Ishikawa (cell line): ENCODE results near the gene SV2C.

Source experiments
- CEBPB ChIP-seq: IDR thresholded peaks from 2 replicates; pipeline ENCODE4 v1.6.1; 2012
- CREB1 ChIP-seq: IDR thresholded peaks from 2 replicates; pipeline ENCODE4 v1.6.1; 2012; ENCODE audit warnings: low read depth
- EGR1 ChIP-seq: IDR thresholded peaks from 2 replicates; pipeline ENCODE4 v1.6.1; 2012
- EP300 ChIP-seq: IDR thresholded peaks from 2 replicates; pipeline ENCODE4 v1.6.1; 2012; ENCODE audit warnings: borderline replicate concordance
- FOXM1 ChIP-seq: IDR thresholded peaks from 2 replicates; pipeline ENCODE4 v1.6.1; 2012; ENCODE audit warnings: low read depth, borderline replicate concordance
- MAX ChIP-seq: IDR thresholded peaks from 2 replicates; pipeline ENCODE4 v1.6.1; 2012
- NFIC ChIP-seq: IDR thresholded peaks from 2 replicates; pipeline ENCODE4 v1.6.1; 2012
- RAD21 ChIP-seq: IDR thresholded peaks from 2 replicates; pipeline ENCODE4 v1.6.1; 2012; ENCODE audit warnings: low read depth
- REST ChIP-seq: IDR thresholded peaks from 2 replicates; pipeline ENCODE4 v1.6.1; 2012; ENCODE audit warnings: low read depth, mild to moderate bottlenecking
- TAF1 ChIP-seq: IDR thresholded peaks from 2 replicates; pipeline ENCODE4 v1.6.1; 2012; ENCODE audit warnings: low read depth, mild to moderate bottlenecking
- TCF12 ChIP-seq: IDR thresholded peaks from 2 replicates; pipeline ENCODE4 v1.6.1; 2012; ENCODE audit warnings: low read depth
- TEAD4 ChIP-seq: IDR thresholded peaks from 2 replicates; pipeline ENCODE4 v1.6.1; 2012
- USF1 ChIP-seq: IDR thresholded peaks from 2 replicates; pipeline ENCODE4 v1.6.1; 2012
- YY1 ChIP-seq: IDR thresholded peaks from 2 replicates; pipeline ENCODE4 v1.6.1; 2012; ENCODE audit warnings: low read depth
- ZBTB7A ChIP-seq: IDR thresholded peaks from 2 replicates; pipeline ENCODE4 v1.6.1; 2012; ENCODE audit warnings: low read depth

Gene SV2C

GRCh38 chr5:76166886-76167576, 83.8 kb downstream of the SV2C start:
- no peak for TF ChIP-seq EP300
- TF ChIP-seq ZBTB7A, result no peak
- no peak for TF ChIP-seq NFIC
- TF ChIP-seq TAF1, result no peak
- no peak for TF ChIP-seq EGR1
- no peak for TF ChIP-seq USF1
- TF ChIP-seq CEBPB, result no peak

GRCh38 chr5:76169146-76169905, 86.1 kb downstream of the SV2C start:
- TF ChIP-seq TEAD4 (no peak), FOXM1 (no peak), MAX (no peak), ZBTB7A (no peak), RAD21 (no peak), EGR1 (no peak), USF1 (no peak), REST (no peak), TAF1 (no peak), NFIC (no peak)

GRCh38 chr5:76174101-76174500, 90.9 kb downstream of the SV2C start:
- TF ChIP-seq FOXM1 (no peak), CEBPB (no peak), TAF1 (no peak), RAD21 (no peak)

- TF ChIP-seq TEAD4, result no peak
- TF ChIP-seq FOXM1, result no peak
- no peak for TF ChIP-seq NFIC
- peak; percentile 82 for TF ChIP-seq RAD21
- no peak for TF ChIP-seq TAF1
Observed at GRCh38 chr5:76175051-76175666, 92.0 kb downstream of the SV2C start.

GRCh38 chr5:76175821-76176403, 92.7 kb downstream of the SV2C start:
- no peak for TF ChIP-seq FOXM1
- no peak for TF ChIP-seq EGR1
- TF ChIP-seq TAF1, result no peak
- no peak for TF ChIP-seq NFIC
- TF ChIP-seq USF1, result no peak
- no peak for TF ChIP-seq RAD21
- TF ChIP-seq EP300, result no peak

GRCh38 chr5:76177978-76178377, 94.8 kb downstream of the SV2C start:
- TF ChIP-seq NFIC, result no peak
- no peak for TF ChIP-seq MAX
- no peak for TF ChIP-seq TAF1
- no peak for TF ChIP-seq RAD21
- TF ChIP-seq TCF12, result no peak
- no peak for TF ChIP-seq TEAD4
- TF ChIP-seq EGR1, result no peak
- TF ChIP-seq EP300, result no peak
- no peak for TF ChIP-seq CEBPB
- no peak for TF ChIP-seq ZBTB7A
- TF ChIP-seq FOXM1, result no peak
- TF ChIP-seq CREB1, result no peak
- TF ChIP-seq USF1, result no peak
- TF ChIP-seq YY1, result no peak
- no peak for TF ChIP-seq REST
